A673 (cell line): ENCODE measurements around the gene ANGPT4. TPM values are rescaled to one million over a fixed set of nuclear protein-coding genes. Genes with fewer than 3 reads are reported as not detected.

ENCODE experiments used
- BruUV-seq: library from RNA; stranded (reverse); fragments of 400-500 nt; replicated peaks from 2 replicates; lab custom pipeline; 2021; lab: Mats Ljungman, UMichigan
- CTCF ChIA-PET: fragments of 300-600 bp; sonication (Branson Sonifier 250); formaldehyde crosslinking; loops from one replicate; lab custom pipeline; 2022; ENCODE audit warnings: antibody characterized with exemption; lab: Charles Lee
- POLR2A ChIA-PET: fragments of 300-600 bp; sonication (Branson Sonifier 250); formaldehyde crosslinking; loops from one replicate; lab custom pipeline; 2022; ENCODE audit warnings: antibody characterized with exemption; ENCODE audit not compliant: low non-redundant PET; lab: Charles Lee
- DNase-seq: peaks from one replicate; pipeline ENCODE4 v3.0.0-alpha.2; 2015; ENCODE audit warnings: low spot score
- H3K27ac ChIP-seq: fragments of 200-600 bp; sonication (generic); 2 replicates; pipeline ENCODE4 v1.5.1; 2016; ENCODE audit warnings: mixed run types, low read depth, mild to moderate bottlenecking, mixed read lengths, antibody characterized with exemption, low read length; ENCODE audit not compliant: poor library complexity, severe bottlenecking
- H3K27me3 ChIP-seq: fragments of 200-600 bp; sonication (generic); replicated peaks from 2 replicates; pipeline ENCODE4 v1.6.1; 2017; ENCODE audit warnings: mixed run types, low read depth, mild to moderate bottlenecking, mixed read lengths, antibody characterized with exemption, low read length; ENCODE audit not compliant: insufficient read depth, poor library complexity
- H3K36me3 ChIP-seq: fragments of 200-600 bp; sonication (generic); 2 replicates; pipeline ENCODE4 v1.6.1; 2016; ENCODE audit warnings: mixed run types, mild to moderate bottlenecking, mixed read lengths, antibody characterized with exemption, low read length; ENCODE audit not compliant: insufficient read depth, poor library complexity, severe bottlenecking
- H3K4me1 ChIP-seq: fragments of 200-600 bp; sonication (generic); 2 replicates; pipeline ENCODE4 v1.6.1; 2017; ENCODE audit warnings: mixed run types, mild to moderate bottlenecking, mixed read lengths, antibody characterized with exemption, low read length; ENCODE audit not compliant: insufficient read depth, poor library complexity, severe bottlenecking
- H3K4me3 ChIP-seq: fragments of 200-600 bp; sonication (generic); 2 replicates; pipeline ENCODE4 v1.5.1; 2016; ENCODE audit warnings: low read depth, mixed run types, mild to moderate bottlenecking, mixed read lengths, low read length; ENCODE audit not compliant: poor library complexity, severe bottlenecking
- H3K9me3 ChIP-seq: fragments of 200-600 bp; sonication (generic); 2 replicates; pipeline ENCODE4 v1.6.1; 2016; ENCODE audit warnings: mixed run types, low read depth, mild to moderate bottlenecking, mixed read lengths, antibody characterized with exemption, low read length; ENCODE audit not compliant: poor library complexity, severe bottlenecking
- EZH2 ChIP-seq: fragments of 200-600 bp; sonication (generic); IDR thresholded peaks from 2 replicates; pipeline ENCODE4 v1.6.1; 2017; ENCODE audit warnings: borderline replicate concordance, low read depth, mild to moderate bottlenecking, mixed read lengths, antibody characterized with exemption, low read length; ENCODE audit not compliant: poor library complexity, severe bottlenecking
- intact Hi-C: fragments of 100-400 bp; cut with micrococcal nuclease; formaldehyde crosslinking; loops from one replicate; pipeline ENCODE4 v1.10.0; 2022; ENCODE audit not compliant: unreplicated experiment
- total RNA-seq: library from RNA; stranded (reverse); gene quantifications from 2 replicates; pipeline ENCODE4 v1.2.3, GENCODE V29; 2021
- TF ChIP-seq, protein P1 (sequence below): fragments of 300-800, 200-600 bp; sonication (generic); conservative IDR thresholded peaks from 2 replicates; pipeline ENCODE4 v1.5.1; 2017; ENCODE audit warnings: low read depth, mild to moderate bottlenecking, antibody characterized with exemption, low read length, moderate library complexity, mixed read lengths

The ANGPT4 gene
- total RNA-seq, 1 experiment from 2014 or later, result not detected

DNA sequence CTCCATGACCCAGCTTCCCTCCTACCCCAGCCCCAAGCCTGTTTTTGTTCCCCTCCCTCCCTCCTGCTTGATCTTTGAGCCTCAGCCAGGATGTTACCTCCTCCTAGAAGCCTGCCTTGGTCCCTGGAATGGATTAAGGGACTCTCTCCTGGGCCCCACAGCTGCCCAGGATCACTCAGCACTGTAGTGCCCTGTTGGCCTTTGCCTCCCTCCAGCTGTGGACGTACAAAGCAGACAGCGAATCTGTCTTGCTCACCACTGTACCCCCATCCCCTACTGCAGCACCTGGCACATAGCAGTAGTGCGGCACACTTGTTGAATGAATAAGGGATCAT, 94.4 kb downstream of the ANGPT4 start:
- BruUV-seq, result no TSS peak

DNA sequence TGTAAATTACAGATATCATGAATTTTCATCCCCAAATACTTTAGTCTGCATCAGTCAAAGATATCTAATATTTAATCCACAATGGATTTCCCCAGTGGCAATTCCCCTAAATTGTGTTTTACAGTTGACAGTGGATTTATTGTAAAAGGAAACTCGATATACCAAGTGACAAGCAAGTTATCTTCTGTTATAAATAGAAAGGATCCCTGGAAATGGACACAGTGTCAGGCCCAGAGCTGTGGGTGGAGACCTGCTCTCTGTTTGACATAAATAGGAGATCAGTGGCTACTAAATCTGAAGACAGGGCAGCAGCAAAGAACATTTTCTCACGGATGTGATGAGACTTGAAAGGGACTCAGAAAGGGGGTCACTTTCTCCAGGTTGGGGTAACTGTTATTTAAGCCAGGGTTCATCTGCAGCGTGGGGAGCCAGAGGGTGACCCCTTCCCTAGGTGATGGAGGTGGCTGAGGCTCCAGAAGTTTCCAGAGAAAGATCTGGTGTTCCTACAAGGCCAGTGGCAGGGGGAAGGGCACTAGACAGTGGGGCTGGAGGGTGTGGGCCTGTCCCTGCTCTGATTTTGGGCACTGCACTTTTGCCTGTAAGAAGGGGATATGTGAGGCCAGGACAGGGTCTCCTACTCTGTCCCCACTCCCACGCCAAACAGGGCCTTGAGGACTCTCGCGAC, 94.9 kb downstream of the ANGPT4 start:
- BruUV-seq, result no TSS peak

More for the DNA sequence above, 94.4 kb downstream of the ANGPT4 start:
- Histone ChIP-seq H3K9me3 (no peaks in the 10 kb centered on the region), H3K36me3 (no peaks in the 10 kb centered on the region), H3K27ac (no peak overlapping the region), H3K27me3 (no peaks in the 10 kb centered on the region), H3K4me1 (no peaks in the 10 kb centered on the region), H3K4me3 (no peak overlapping the region)
- POLR2A ChIA-PET, result no interaction called here
- intact Hi-C loops, result no loop called here
- TF ChIP-seq, protein P1, sequence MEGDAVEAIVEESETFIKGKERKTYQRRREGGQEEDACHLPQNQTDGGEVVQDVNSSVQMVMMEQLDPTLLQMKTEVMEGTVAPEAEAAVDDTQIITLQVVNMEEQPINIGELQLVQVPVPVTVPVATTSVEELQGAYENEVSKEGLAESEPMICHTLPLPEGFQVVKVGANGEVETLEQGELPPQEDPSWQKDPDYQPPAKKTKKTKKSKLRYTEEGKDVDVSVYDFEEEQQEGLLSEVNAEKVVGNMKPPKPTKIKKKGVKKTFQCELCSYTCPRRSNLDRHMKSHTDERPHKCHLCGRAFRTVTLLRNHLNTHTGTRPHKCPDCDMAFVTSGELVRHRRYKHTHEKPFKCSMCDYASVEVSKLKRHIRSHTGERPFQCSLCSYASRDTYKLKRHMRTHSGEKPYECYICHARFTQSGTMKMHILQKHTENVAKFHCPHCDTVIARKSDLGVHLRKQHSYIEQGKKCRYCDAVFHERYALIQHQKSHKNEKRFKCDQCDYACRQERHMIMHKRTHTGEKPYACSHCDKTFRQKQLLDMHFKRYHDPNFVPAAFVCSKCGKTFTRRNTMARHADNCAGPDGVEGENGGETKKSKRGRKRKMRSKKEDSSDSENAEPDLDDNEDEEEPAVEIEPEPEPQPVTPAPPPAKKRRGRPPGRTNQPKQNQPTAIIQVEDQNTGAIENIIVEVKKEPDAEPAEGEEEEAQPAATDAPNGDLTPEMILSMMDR, result no peak
- TF ChIP-seq EZH2, result no peak
- DNase-seq, result no peak
- CTCF ChIA-PET, result no interaction called here

DNA sequence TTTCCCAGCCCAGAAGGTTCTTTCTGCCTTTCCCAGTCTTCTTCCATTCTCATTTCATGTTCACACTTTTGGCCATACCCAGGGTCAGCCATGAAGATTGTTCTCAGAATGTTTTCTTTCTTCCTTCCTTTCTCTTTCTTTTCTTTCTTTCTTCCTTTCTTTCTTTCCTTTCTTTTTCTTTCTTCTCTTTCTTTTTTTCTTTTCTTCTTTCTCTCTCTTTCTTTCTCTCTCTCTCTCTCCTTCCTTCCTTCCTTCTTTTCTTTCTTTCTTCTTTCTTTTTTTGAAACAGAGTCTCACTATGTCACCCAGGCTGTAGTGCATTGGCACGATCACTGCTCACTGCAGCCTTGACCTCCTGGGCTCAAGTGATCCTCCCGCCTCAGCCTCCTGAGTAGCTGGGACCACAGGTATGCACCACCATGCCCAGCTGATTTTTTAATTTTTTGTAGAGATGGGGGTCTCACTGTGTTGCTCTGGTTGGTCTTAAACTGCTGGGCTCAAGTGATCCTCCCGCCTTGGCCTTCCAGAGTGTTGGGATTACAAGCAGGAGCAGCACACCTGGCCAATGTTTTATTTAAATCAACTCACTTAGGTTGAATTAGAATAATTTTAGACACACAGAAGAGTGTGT, 95.7 kb downstream of the ANGPT4 start:
- intact Hi-C loops, result no loop called here
- POLR2A ChIA-PET, result no interaction called here
- CTCF ChIA-PET, result no interaction called here

More for the DNA sequence above, 94.9 kb downstream of the ANGPT4 start:
- no peaks in the 10 kb centered on the region for H3K4me1 ChIP-seq
- TF ChIP-seq EZH2, result no peak
- TF ChIP-seq, protein P1, result no peak
- H3K36me3 ChIP-seq, result no peaks in the 10 kb centered on the region
- no peaks in the 10 kb centered on the region for H3K27me3 ChIP-seq
- no peak overlapping the region for H3K4me3 ChIP-seq
- ChIA-PET CTCF (no interaction called here), POLR2A (no interaction called here)
- no peak overlapping the region for H3K27ac ChIP-seq
- intact Hi-C loops, result no loop called here
- no peak for DNase-seq
- no peaks in the 10 kb centered on the region for H3K9me3 ChIP-seq

More for the DNA sequence above, 95.7 kb downstream of the ANGPT4 start:
- H3K36me3 ChIP-seq, result no peaks in the 10 kb centered on the region
- no peaks in the 10 kb centered on the region for H3K9me3 ChIP-seq
- H3K27me3 ChIP-seq, result no peaks in the 10 kb centered on the region
- H3K4me1 ChIP-seq, result no peaks in the 10 kb centered on the region
- no peak for DNase-seq
- no peak overlapping the region for H3K4me3 ChIP-seq
- no peak overlapping the region for H3K27ac ChIP-seq
- no TSS peak for BruUV-seq
- TF ChIP-seq, protein P1, result no peak
- no peak for TF ChIP-seq EZH2

Other genes with a start within 250 kb of the ANGPT4 start
- gene SCRT2, start 240.5 kb downstream of the ANGPT4 start, total RNA-seq, result 0.50 and 0.69 TPM in 2 replicates
- not detected in 2 replicates for gene SLC52A3, start 147.8 kb downstream of the ANGPT4 start, total RNA-seq
- gene FAM110A, start 82.6 kb downstream of the ANGPT4 start, total RNA-seq, result 11.7 and 12.2 TPM in 2 replicates
- gene RSPO4, start 86.0 kb upstream of the ANGPT4 start, total RNA-seq, result not detected in 2 replicates
- gene PSMF1, start 202.3 kb upstream of the ANGPT4 start, total RNA-seq, result 130 and 155 TPM in 2 replicates